ENCODE measurements around the gene RHOT1.

- TF ChIP-seq GATA3 (IDR thresholded peaks at IDR 0.05; ENCODE audit: low read depth, low read length) (no peak), GATA2 (IDR thresholded peaks at IDR 0.05; ENCODE audit: low read depth, low read length) (no peak)
Measured at GRCh38 chr17:32158870-32159585, 16.7 kb downstream of the RHOT1 start.
